Stimulated activated CD8-positive, alpha-beta memory T cell treated with anti-CD3 and anti-CD28 coated beads, Interleukin-4, amount 100 ng/mL, for 1 hour (primary cell): ENCODE data around the gene DISP3.

Experiments
- DNase-seq, 2 donors: peaks; one replicate each; pipeline ENCODE4 v3.0.0-alpha.2; 2020; ENCODE audit warnings: low read depth in 2 of 2, low spot score in 1 of 2

DISP3 gene

DNA sequence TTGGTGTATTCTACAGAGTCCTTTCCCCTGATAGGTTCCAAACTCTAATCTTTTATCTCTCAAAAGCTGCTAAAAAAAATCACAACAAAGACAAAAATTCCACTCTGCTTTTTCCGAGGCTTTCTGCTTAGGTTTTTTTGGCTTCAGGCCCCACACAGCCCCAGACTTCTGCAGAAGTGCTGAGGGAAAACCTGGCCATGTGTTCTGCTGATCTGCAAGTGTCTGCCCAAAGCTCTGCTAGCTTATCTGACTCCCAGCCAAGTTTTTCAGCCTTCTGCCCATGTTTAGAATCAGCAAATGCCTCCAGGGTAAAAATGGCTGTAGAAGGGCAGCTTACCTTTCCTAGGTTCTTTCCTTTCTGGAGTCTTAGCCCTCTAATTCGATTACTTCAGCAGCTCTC, 28.4 kb downstream of the DISP3 start:
- DNase-seq = no peak

DNA sequence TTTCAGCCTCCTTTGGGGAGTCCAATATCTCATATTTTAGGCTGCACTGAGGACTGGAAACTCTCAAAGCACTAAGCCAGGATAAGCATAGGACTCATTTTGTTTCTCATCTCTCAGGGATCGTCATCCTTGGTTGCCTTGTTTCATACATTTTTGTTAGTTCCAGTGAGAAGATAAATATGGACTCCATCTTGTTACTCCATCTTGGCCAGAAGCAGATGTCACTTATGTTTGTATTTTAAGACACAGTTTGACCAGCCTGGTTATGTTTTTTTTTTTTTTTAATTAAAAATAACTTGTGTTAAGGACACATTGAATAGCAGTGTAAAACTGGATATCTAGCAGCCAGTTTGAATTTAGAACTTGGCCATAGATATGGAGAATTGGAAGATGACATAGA, 34.7 kb downstream of the DISP3 start:
- no peak for DNase-seq

DNA sequence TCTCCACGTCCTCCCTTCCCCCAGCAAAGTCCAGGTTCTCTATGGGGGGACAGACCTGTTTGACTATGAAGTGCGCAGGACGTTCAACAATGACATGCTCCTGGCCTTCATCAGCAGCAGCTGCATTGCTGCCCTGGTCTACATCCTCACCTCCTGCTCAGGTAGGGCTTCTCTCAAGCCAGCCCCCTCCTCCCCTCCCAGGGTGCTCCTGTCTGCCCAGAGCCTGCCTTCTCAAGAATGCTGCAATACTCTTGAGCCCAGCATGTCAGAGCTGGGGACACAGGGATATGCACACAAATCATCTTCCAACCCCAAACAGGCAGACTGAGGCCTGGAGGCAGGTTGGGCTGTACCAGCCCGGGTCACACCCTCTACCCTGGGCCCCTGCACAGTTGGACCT, 35.4 kb downstream of the DISP3 start:
- no peak for DNase-seq

DNA sequence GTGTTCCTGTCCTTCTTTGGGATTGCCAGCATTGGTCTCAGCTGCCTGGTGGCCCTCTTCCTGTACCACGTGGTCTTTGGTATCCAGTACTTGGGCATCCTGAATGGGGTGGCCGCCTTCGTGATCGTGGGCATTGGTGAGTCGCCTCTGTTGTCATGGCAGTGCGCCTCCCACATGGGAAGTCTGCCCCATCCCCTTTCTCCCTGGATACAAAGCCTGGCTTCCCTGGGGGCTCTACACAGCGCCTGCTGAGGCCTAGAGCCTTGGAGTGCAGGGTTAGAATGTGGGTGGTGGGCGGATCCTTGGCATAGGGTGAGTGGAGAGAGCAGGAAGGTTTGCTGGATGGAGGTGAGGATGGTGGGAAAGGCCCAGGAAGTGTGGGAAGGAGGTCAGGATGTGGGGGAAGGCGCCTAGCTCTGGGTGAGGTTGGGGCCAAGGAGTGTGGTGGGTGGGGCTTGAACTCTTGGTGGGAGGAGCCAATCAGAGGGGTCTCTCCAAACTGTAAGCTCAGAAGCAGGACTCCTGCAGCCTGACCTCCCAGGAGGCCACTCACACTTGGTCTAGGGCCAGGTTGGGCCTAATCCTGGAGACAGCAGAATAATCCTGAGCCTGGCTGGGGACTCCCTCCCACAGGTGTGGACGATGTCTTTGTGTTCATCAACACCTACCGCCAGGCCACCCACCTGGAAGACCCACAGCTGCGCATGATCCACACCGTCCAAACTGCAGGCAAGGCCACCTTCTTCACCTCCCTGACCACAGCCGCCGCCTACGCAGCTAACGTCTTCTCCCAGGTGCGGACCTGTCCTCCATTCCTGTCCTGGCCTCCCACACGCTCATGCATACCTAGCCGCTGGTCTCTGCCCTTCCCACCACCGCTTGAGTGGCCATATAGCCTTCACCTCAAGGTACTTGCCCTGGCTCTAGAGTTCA, 36.7 kb downstream of the DISP3 start:
- no peak for DNase-seq

DNA sequence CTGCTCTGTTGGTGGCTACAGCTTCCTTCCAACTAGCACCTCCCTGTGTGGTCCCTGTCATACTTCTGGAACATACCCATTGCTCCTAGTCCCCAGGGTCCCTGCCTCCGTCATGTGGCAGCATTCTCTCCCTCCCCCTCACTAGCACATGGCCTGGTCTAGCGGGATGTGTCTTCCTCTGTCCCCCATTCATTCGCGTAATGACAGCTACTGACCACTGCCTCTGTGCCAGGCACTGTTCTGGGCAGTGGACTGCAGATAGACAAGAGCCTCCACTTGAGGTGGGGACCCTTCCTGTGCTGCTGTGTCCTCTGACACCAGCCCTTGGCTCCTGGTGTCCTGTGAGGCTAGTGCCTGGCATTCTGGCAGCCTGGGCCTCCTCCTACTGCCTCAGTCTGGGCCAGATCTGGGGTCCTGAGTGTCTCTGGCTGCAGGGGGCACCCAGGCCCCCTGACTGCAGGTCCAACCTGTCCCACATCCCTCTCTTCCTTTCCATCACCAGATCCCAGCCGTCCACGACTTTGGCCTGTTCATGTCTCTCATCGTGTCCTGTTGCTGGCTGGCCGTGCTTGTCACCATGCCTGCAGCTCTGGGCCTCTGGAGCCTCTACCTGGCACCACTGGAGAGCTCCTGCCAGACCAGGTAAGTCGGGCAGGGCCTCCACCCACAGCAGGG, 38.1 kb downstream of the DISP3 start:
- no peak for DNase-seq

DNA sequence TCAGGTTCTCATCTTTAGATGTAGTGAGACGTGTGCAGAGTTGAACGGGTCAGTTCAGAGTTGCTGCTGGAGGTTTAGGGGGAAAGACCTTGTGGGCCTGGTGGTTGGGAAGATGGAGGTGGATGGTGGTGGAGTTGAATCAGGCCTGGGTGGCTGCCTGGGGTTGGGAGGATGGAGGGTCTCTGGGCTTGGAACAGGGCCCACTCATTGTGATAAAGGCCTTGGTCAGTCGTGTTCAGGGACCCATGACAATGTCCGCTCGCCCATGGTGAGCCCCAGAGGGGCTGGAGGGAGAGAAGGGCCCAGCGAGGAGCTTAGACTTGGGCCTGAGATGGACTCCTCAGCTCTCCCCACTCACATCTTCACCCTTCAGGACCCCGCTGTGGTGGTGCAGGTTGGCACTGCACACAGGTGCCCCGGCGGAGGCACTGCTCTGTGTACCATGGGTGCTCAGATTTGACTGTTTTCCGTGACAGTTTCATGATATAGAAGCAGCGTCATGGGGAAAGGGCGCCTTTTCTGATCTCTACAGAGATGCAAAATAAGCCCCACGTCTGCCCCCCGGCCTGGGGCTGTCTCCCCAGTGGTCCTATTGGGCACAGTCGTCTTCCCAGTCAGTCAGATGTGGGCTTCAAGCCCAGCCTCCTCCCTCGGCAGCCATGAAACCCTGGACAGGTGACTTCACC, 39.2 kb downstream of the DISP3 start:
- no peak for DNase-seq

DNA sequence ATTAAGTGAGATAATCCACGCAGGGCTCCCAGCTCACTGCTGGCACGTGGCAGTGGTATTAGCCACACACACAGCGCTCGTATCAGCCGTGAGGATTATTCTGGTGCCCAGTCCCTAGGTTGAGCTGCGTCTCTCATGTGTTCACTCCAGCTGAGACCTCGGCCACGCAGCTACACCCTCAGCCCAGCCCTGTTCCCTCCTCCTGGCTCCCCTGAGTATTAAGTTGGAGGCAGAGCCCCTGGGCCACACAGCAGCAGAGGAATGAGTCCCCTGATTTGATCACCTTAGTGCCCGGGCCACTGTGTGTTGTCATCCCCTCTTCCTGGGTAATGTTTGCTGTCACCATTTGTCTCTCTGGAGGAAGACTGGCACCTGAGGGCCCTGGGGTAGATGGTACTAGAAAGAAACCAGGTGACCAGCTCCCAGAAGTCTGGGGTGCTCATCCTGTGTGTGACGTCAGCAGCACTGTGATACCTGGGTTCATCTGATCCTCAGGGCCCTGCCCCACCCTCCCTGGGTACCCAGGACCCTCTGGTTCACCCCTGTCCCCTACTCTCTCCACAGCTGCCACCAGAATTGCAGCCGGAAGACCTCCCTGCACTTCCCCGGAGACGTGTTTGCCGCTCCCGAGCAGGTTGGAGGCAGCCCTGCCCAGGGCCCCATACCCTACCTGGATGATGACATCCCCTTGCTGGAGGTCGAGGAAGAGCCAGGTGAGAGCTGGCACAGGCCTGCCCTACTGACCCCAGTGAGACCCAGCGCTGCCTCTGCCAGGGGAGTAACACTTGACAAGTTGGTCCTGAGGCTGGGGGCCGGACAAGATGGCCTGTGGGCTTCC, 40.1 kb downstream of the DISP3 start:
- DNase-seq = no peak

DNA sequence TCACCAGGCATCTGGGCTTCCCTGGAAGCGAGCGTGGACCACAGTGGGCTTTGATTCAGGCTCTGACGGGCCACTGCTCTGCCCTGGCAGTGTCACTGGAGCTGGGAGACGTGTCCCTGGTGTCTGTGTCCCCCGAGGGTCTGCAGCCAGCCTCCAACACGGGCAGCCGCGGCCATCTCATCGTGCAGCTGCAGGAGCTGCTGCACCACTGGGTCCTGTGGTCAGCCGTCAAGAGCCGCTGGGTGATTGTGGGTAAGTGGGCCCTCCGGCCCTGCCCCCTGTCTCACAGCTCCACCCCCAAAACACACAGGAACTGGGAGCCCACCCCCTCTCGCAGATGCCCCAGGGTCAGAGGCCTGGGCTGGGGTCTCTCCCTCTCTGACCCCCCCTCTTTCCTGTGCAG, 40.7 kb downstream of the DISP3 start:
- no peak for DNase-seq

DNA sequence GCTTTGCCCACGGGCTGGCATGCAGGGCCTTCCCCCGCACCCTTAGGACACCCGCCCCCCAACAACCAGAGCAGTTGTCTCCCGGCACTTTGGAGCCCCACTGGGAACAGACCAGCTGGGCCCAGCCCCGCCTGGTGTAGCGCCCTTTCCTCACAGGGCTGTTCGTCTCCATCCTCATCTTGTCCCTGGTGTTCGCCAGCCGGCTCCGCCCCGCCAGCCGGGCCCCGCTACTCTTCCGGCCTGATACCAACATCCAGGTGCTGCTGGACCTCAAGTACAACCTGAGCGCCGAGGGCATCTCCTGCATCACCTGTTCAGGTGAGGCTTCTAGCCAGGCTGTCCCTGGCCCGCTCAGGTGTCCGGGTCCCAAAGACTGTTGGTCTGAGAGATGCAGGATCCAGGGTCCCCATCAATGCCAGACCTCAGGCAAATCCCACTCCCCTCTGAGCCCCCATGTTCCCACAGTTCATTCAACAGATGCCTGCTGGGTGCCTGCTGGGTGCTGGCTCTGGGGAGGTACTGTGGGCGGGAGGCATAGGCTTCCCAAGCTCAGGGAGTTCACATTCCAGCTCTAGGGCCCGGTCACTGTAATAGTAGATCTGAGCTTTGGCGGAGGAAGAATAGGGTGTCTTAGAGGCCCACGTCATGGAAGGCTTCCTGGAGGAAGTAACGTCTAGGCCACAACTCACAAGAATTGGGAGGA, 41.7 kb downstream of the DISP3 start:
- no peak for DNase-seq

DNA sequence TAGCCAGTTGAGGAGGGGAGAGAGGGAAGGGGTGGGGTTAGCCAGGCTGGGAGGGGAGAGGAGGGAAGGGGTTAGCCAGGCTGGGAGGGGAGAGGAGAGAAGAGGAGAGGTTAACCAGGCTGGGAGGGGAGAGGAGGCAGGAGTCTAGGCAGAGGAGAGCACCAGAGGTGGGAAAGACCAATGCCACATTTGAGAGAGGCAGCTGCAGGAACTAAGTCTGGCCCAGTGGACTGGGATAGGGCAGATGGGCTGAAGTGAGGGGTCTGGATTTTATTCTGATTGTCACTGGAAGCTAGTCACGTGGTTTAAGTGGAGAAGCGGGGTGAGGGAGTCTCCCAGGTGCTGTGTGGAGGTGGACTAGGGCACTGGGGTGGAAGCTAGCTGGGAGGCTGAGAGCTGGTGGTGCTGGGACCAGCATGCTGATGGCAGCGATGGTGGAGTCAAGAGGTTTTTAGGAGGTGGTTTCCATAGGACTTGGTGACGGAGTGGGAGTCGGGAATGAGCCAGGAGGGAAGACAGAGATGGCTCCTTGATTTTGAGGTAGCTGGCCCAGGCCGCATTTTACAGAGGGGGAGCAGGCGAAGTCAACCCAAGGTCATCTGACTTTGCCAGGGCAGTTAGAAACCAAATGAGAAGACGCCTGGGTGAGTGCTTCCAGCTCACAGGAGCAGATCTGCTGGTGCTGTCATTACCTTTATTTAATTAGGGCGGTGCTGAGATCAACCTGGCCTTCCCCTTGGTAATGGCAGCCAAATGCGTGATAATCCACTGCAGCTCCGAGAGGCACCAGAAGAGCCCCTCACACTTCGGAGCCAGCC, 42.8 kb downstream of the DISP3 start:
- no peak for DNase-seq

DNA sequence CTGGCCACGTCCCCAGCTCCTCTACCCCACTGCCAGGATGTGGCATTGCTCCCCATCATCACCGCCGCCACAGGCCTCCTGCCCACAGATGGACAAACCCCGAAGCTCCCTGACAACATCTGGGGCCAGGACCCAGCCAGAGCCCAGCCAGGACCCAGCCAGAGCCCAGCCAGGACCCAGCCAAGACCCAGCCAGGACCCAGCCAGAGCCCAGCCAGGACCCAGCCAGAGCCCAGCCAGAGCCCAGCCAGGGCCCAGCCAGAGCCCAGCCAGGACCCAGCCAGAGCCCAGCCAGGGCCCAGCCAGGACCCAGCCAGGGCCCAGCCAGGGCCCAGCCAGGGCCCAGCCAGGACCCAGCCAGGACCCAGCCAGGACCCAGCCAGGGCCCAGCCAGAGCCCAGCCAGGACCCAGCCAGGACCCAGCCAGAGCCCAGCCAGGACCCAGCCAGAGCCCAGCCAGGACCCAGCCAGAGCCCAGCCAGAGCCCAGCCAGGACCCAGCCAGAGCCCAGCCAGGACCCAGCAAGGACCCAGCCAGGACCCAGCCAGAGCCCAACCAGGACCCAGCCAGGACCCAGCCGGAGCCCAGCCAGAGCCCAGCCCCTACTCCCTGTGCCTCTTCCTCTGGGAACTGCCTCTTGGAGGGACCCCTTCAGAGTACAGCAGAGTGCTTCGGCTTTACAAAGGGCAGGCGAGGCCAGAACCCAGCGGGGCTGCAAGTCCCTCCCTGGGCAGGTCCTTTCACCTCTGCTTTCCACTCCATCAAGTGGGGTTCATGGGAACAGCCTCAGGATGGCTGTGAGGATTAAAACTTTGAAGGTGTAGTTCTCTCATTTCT, 43.7 kb downstream of the DISP3 start:
- DNase-seq = no peak

DNA sequence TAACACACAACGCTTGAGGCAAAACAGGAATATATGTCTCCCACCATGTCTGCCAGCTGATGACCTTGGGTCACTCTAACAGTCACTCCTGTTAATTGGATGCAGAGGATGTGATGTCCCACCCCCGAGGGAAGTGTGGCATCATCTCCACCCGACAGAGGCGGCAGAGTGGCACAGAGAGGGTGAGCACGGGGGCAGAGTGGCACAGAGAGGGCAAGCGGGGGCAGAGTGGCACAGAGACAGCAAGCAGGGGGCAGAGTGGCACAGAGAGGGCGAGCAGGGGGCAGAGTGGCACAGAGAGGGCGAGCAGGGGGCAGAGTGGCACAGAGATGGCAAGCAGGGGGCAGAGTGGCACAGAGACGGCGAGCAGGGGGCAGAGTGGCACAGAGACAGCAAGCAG, 44.3 kb downstream of the DISP3 start:
- DNase-seq = no peak

DNA sequence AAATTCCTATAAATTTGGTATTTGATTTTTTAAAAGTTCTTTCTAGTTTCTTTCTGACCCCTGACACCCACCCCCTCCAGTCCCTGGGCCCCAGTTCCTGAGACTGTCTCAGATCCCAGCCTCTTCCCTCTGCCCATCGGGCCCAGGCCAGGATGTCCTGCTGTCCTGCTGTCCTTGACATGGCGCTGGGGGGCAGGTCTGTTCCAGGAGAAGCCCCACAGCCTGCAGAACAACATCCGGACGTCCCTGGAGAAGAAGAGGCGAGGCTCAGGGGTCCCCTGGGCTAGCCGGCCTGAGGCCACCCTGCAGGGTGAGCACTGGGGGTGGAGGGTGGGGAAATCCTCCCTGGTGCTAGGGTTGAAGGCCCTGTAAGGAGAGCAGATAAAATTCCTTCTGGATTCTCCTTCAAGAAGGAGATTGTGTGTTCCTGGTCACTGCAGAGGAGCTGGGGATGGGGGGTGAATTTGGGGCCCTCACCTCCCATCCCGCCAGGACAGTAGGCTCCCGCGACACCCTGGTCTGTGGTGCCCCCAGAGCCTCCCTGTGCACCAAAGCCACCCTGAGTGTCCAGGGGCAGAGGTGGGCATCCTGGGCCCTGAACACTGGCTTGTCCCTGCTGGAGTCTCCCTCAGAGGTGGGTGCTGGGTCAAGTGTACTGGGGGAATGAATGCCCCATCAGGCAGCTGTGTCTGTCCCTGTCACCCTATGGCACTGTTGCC, 45.0 kb downstream of the DISP3 start:
- DNase-seq = no peak

DNA sequence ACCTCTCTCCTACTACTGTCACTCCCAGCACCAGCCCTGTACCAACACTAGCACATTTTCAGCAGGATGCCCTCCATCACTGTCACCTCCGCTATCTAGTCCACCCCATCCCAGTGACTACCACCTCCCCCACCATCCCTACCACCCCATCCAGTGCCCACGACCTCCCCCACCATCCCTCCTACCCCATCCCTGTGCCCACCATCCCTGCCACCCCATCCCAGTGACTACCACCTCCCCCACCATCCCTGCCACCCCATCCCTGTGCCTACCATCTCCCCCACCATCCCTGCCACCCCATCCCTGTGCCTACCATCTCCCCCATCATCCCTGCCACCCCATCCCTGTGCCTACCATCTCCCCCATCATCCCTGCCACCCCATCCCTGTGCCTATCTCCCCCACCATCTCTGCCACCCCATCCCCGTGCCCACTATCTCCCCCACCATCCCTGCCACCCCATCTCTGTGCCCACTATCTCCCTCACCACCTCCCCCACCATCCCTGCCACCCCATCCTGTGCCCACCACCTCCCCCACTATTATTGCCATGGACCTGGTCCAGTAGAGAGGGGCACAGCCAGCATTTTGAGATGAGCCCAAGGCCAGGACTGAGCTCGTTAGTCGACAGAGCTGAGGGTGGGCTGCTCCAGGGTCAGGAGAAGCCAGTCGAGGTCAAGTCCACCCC, 45.7 kb downstream of the DISP3 start:
- DNase-seq = no peak

DNA sequence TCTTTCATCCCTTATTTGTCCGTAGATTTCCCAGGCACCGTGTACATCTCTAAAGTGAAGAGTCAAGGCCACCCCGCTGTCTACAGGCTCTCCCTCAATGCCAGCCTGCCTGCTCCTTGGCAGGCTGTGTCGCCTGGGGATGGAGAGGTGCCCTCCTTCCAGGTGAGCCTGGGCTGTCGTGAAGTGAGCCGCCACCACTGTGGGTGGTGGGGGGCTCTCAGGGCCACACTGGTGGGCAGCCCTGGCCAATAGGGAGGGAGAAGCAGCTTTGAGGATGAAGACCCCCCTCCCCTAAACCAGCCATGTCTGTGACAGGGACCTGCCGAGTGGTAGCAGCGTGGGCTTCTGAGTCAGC, 46.2 kb downstream of the DISP3 start:
- DNase-seq = no peak

DNA sequence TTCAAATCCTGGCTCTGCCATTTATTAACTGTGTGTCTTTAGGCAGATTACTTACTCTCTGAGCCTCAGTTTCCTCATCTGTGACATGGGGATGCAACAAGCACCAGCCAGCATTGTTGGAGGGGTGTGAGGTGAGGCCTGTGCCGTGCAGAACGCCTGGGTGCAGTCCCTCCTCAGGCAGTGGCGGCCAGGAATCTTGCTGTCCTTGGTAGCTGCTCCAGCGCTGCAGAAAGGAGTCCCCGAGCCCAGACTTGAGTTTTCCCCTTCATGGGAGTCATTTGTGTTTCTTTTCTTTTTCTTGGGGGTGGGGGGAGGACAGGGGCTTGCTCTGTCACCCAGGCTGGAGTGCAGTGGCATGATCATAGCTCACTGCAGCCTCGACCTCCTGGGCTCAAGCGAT, 46.6 kb downstream of the DISP3 start:
- no peak for DNase-seq

DNA sequence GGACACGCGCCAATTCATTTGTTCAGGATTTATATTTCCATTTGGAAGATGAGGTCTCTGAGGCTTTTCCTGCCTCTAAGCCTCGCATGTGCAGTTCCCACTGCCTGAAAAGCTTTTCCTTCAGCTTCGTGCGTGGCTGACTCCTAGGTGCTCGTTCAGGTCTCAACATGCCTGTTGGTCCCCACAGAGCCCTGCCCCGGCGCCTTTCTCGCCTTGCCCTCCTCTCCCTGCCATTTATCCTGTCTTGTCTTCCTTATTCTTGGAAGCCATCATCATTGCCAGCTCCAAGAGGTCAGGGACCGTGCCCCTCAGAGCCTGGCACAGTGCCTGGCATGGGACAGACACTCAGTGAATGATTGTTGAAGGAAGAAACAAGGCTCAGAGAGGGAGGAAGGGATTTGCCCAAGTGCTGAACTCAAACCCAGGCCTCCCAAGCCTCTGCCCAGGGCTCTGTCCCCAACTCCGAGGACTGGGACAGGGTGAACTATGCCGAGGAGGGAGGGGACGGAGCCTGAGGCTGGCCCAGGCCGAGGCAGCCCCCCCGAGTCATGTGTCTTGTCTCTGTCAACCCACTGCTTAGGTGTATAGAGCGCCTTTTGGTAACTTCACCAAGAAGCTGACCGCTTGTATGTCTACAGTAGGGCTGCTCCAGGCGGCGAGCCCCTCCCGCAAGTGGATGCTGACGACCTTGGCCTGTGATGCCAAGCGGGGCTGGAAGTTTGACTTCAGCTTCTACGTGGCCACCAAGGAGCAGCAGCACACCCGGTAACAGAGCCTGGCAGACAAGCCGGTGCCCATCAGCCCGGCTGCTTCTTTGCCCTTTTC, 47.3 kb downstream of the DISP3 start:
- no peak for DNase-seq
